ENCODE data around the gene CLCN2.

- TF ChIP-seq, protein P1, sequence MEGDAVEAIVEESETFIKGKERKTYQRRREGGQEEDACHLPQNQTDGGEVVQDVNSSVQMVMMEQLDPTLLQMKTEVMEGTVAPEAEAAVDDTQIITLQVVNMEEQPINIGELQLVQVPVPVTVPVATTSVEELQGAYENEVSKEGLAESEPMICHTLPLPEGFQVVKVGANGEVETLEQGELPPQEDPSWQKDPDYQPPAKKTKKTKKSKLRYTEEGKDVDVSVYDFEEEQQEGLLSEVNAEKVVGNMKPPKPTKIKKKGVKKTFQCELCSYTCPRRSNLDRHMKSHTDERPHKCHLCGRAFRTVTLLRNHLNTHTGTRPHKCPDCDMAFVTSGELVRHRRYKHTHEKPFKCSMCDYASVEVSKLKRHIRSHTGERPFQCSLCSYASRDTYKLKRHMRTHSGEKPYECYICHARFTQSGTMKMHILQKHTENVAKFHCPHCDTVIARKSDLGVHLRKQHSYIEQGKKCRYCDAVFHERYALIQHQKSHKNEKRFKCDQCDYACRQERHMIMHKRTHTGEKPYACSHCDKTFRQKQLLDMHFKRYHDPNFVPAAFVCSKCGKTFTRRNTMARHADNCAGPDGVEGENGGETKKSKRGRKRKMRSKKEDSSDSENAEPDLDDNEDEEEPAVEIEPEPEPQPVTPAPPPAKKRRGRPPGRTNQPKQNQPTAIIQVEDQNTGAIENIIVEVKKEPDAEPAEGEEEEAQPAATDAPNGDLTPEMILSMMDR (IDR thresholded peaks at IDR 0.05), result no peak
- no peak for TF ChIP-seq POLR2A (IDR thresholded peaks at IDR 0.05)
Measured at GRCh38 chr3:184316792-184317191, 44.6 kb downstream of the CLCN2 start.
